ENCODE results near the gene DDX25. TPM values are rescaled to one million over a fixed set of nuclear protein-coding genes. Genes with fewer than 3 reads are reported as not detected.

The DDX25 gene
- total and polyA plus RNA-seq, 12 donors, result 0.01 TPM; not detected in 11

- Histone ChIP-seq H3K4me1 (peaks cover 9 to 26% (median 18%) of the 10 kb centered on the region in 9 donors), H3K4me3 (no peak overlapping the region), H3K27ac (no peak overlapping the region), H3K36me3 (no peaks in the 10 kb centered on the region), H3K9me3 (no peaks in the 10 kb centered on the region), H3K27me3 (peaks cover 0 to 4% (median 0%) of the 10 kb centered on the region in 7 donors)
- 93 to 95% methylated on average over 24 of the region's 24 CpGs for WGBS, 2 donors
- no peak for TF ChIP-seq CTCF (IDR thresholded peaks at IDR 0.05)
- intact Hi-C loops (cut with DNase I), result loop anchor here in 2 of 10 donors (5.0 to 10.0 kb wide), 2 partner anchors 107 to 245 kb away; no protein-coding TSS in a partner anchor
- no peak for DNase-seq
- ATAC-seq, result no peak
These were observed 43.3 kb downstream of the DDX25 start for GRCh38 chr11:125947419-125948277.

- no peak for ATAC-seq
- Histone ChIP-seq H3K27ac (no peak overlapping the region), H3K27me3 (peaks cover 0 to 5% (median 0%) of the 10 kb centered on the region in 7 donors), H3K4me1 (peaks cover 9 to 30% (median 22%) of the 10 kb centered on the region in 9 donors), H3K36me3 (no peaks in the 10 kb centered on the region), H3K9me3 (no peaks in the 10 kb centered on the region), H3K4me3 (no peak overlapping the region)
- 91 to 94% methylated on average over 23 of the region's 23 CpGs for WGBS, 2 donors
- no peak for TF ChIP-seq CTCF (IDR thresholded peaks at IDR 0.05)
- DNase-seq, result no peak
- intact Hi-C loops (cut with DNase I), result loop anchor here in 2 of 10 donors (5.0 to 10.0 kb wide), 2 partner anchors 106 to 244 kb away; no protein-coding TSS in a partner anchor
These were observed 44.2 kb downstream of the DDX25 start for GRCh38 chr11:125948278-125949051.

GRCh38 chr11:125949271-125950177 is 45.2 kb downstream of the DDX25 start:
- TF ChIP-seq CTCF (IDR thresholded peaks at IDR 0.05), result no peak
- intact Hi-C loops (cut with DNase I), result loop anchor here in 3 of 10 donors (5.0 to 10.0 kb wide), 3 partner anchors 75 to 243 kb away; no protein-coding TSS in a partner anchor
- Histone ChIP-seq H3K36me3 (no peaks in the 10 kb centered on the region), H3K27ac (no peak overlapping the region), H3K27me3 (peaks cover 0 to 6% (median 0%) of the 10 kb centered on the region in 7 donors), H3K4me3 (no peak overlapping the region), H3K4me1 (peaks cover 9 to 31% (median 22%) of the 10 kb centered on the region in 9 donors), H3K9me3 (no peaks in the 10 kb centered on the region)
- 95 to 96% methylated on average over 21 to 22 of the region's 22 CpGs for WGBS, 2 donors
- ATAC-seq (no peak), DNase-seq (no peak)

Measured in heart right ventricle (tissue), 16 donors.